GM13977 (cell line): Measurements from ENCODE around the gene DNAAF5.

Experiments
- DNase-seq: peaks from one replicate; pipeline ENCODE4 v3.0.0; 2012; ENCODE audit warnings: low spot score
- CTCF ChIP-seq: IDR thresholded peaks from 2 replicates; pipeline ENCODE4 v1.5.1; 2012; ENCODE audit warnings: mild to moderate bottlenecking, control low read depth; ENCODE audit not compliant: insufficient read depth; ENCODE audit errors: extremely low read depth, missing control alignments
- in situ Hi-C: fragments of 300-500 bp; cut with MboI; formaldehyde crosslinking; loops from one replicate; pipeline ENCODE4 v1.12.0; 2022; ENCODE audit warnings: low sequenced_read_pairs, low pct_unique_long_range_greater_than_20kb, mixed read lengths, inconsistent platforms; ENCODE audit not compliant: unreplicated experiment

Gene DNAAF5

GRCh38 chr7:734808-735207 lies 8.3 kb downstream of the DNAAF5 start:
- in situ Hi-C loops: no loop called here
- no peak for DNase-seq
- no peak for TF ChIP-seq CTCF

- in situ Hi-C loops: no loop called here
- TF ChIP-seq CTCF: no peak
- DNase-seq: no peak
Measured at GRCh38 chr7:738241-738640, 11.7 kb downstream of the DNAAF5 start.

GRCh38 chr7:738723-739454 lies 12.4 kb downstream of the DNAAF5 start:
- no peak for TF ChIP-seq CTCF
- no peak for DNase-seq

GRCh38 chr7:739455-739982 lies 13.0 kb downstream of the DNAAF5 start:
- in situ Hi-C loops: no loop called here

More at GRCh38 chr7:738723-739454, 12.4 kb downstream of the DNAAF5 start:
- in situ Hi-C loops: no loop called here

GRCh38 chr7:739983-740942 lies 13.8 kb downstream of the DNAAF5 start:
- DNase-seq: no peak
- TF ChIP-seq CTCF: no peak
- in situ Hi-C loops: no loop called here

More at GRCh38 chr7:739455-739982, 13.0 kb downstream of the DNAAF5 start:
- TF ChIP-seq CTCF: no peak
- no peak for DNase-seq

- DNase-seq: no peak
- TF ChIP-seq CTCF: no peak
- in situ Hi-C loops: no loop called here
Measured at GRCh38 chr7:741191-741671, 14.7 kb downstream of the DNAAF5 start.
